Measurements from ENCODE around the gene MTERF1. TPM values are rescaled to one million over a fixed set of nuclear protein-coding genes. Genes with fewer than 3 reads are reported as not detected.

MTERF1 gene
- total and polyA plus RNA-seq, 9 of the 15 experiments (the other 6 are each of a cell fraction or from before 2014, with no cell fraction given): 15.7 to 49.2 (median 29.1) TPM

DNA sequence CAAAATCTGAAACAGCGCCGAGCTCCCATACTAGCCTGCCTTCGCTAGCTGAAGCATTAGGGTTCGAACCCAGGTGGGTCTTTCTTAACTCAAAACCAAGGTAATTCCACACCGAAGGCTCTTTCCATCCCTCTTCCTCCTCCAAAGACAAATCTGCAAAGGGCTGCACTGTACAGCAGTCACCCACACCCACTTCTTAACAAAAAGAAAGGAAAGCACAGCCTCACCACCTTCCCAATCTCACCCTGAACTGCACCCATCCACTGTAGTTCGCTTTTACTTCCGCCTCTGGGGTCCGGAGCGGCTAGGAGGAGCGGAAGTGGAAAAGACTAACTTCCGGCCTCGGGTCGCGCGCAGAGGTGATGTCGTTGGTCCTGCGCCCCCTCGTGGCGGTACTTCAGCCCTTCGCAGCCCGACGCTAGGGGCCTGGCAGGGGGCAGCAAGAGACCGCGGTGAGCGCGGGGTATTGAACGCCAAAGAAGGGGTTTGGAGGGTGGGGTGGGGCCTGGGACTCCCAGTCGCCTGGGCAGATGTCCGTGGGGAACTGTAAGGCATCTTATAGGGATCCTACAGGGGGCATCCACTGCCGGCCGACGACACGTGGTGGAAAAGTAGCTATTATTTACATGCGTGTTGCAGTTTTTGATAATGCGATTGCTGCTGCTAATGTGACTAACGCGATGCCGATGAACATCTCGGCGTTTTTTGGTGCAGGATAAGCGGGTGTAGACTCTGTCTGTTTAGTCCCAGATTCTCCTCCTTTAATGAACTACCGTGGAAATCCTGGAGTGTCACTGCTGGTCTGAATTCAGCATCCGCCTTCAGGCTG, at the start of gene MTERF1 (continued):
- TF ChIP-seq ZNF239 (CRISPR knock-in tag; IDR thresholded peaks at IDR 0.05): peak; percentile 60
- peak; percentile 97 for TF ChIP-seq ETV1 (tag; conservative IDR thresholded peaks at IDR 0.05; ENCODE audit: low read depth)
- no peak; the same call in 1 of the 2 replicates for TF ChIP-seq CHD2 (IDR thresholded peaks at IDR 0.05; ENCODE audit: low read depth, low read length)
- peak; percentile 25 to 27; a peak in 2 of 4 replicates for TF ChIP-seq NRF1 (conservative IDR thresholded peaks at IDR 0.05 in 1 of 2, IDR thresholded peaks at IDR 0.05 in 1 of 2)
- no peak for TF ChIP-seq ZNF140 (CRISPR knock-in tag; IDR thresholded peaks at IDR 0.05)
- TF ChIP-seq, protein P1, sequence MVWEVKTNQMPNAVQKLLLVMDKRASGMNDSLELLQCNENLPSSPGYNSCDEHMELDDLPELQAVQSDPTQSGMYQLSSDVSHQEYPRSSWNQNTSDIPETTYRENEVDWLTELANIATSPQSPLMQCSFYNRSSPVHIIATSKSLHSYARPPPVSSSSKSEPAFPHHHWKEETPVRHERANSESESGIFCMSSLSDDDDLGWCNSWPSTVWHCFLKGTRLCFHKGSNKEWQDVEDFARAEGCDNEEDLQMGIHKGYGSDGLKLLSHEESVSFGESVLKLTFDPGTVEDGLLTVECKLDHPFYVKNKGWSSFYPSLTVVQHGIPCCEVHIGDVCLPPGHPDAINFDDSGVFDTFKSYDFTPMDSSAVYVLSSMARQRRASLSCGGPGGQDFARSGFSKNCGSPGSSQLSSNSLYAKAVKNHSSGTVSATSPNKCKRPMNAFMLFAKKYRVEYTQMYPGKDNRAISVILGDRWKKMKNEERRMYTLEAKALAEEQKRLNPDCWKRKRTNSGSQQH (CRISPR knock-in tag; IDR thresholded peaks at IDR 0.05): peak; percentile 88
- no peak for TF ChIP-seq HDGF (IDR thresholded peaks at IDR 0.05)
- TF ChIP-seq ZNF77 (CRISPR knock-in tag; IDR thresholded peaks at IDR 0.05): no peak
- TF ChIP-seq JUND (IDR thresholded peaks at IDR 0.05; ENCODE audit: borderline replicate concordance, low read depth, low read length): peak; percentile 71
- no peak; the same call in 2 of the 3 replicates for TF ChIP-seq JUND (tag; IDR thresholded peaks at IDR 0.05; ENCODE audit: borderline replicate concordance, low read depth, low read length)
- TF ChIP-seq ZKSCAN8 (CRISPR knock-in tag; IDR thresholded peaks at IDR 0.05): no peak
- TF ChIP-seq, protein P2, sequence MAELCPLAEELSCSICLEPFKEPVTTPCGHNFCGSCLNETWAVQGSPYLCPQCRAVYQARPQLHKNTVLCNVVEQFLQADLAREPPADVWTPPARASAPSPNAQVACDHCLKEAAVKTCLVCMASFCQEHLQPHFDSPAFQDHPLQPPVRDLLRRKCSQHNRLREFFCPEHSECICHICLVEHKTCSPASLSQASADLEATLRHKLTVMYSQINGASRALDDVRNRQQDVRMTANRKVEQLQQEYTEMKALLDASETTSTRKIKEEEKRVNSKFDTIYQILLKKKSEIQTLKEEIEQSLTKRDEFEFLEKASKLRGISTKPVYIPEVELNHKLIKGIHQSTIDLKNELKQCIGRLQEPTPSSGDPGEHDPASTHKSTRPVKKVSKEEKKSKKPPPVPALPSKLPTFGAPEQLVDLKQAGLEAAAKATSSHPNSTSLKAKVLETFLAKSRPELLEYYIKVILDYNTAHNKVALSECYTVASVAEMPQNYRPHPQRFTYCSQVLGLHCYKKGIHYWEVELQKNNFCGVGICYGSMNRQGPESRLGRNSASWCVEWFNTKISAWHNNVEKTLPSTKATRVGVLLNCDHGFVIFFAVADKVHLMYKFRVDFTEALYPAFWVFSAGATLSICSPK (IDR thresholded peaks at IDR 0.05; ENCODE audit: borderline replicate concordance): no peak
- no peak for TF ChIP-seq HDAC6 (IDR thresholded peaks at IDR 0.05; ENCODE audit: low read depth, low read length)
- TF ChIP-seq, protein P3, sequence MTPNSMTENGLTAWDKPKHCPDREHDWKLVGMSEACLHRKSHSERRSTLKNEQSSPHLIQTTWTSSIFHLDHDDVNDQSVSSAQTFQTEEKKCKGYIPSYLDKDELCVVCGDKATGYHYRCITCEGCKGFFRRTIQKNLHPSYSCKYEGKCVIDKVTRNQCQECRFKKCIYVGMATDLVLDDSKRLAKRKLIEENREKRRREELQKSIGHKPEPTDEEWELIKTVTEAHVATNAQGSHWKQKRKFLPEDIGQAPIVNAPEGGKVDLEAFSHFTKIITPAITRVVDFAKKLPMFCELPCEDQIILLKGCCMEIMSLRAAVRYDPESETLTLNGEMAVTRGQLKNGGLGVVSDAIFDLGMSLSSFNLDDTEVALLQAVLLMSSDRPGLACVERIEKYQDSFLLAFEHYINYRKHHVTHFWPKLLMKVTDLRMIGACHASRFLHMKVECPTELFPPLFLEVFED (CRISPR knock-in tag; conservative IDR thresholded peaks at IDR 0.05): peak; percentile 93
- TF ChIP-seq, protein P4, sequence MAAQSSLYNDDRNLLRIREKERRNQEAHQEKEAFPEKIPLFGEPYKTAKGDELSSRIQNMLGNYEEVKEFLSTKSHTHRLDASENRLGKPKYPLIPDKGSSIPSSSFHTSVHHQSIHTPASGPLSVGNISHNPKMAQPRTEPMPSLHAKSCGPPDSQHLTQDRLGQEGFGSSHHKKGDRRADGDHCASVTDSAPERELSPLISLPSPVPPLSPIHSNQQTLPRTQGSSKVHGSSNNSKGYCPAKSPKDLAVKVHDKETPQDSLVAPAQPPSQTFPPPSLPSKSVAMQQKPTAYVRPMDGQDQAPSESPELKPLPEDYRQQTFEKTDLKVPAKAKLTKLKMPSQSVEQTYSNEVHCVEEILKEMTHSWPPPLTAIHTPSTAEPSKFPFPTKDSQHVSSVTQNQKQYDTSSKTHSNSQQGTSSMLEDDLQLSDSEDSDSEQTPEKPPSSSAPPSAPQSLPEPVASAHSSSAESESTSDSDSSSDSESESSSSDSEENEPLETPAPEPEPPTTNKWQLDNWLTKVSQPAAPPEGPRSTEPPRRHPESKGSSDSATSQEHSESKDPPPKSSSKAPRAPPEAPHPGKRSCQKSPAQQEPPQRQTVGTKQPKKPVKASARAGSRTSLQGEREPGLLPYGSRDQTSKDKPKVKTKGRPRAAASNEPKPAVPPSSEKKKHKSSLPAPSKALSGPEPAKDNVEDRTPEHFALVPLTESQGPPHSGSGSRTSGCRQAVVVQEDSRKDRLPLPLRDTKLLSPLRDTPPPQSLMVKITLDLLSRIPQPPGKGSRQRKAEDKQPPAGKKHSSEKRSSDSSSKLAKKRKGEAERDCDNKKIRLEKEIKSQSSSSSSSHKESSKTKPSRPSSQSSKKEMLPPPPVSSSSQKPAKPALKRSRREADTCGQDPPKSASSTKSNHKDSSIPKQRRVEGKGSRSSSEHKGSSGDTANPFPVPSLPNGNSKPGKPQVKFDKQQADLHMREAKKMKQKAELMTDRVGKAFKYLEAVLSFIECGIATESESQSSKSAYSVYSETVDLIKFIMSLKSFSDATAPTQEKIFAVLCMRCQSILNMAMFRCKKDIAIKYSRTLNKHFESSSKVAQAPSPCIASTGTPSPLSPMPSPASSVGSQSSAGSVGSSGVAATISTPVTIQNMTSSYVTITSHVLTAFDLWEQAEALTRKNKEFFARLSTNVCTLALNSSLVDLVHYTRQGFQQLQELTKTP (IDR thresholded peaks at IDR 0.05; ENCODE audit: low read depth in 1 of 2, partially characterized antibody in 2 of 2): peak in 1 of 2 experiments; percentile 45
- TF ChIP-seq PHTF2 (CRISPR knock-in tag; IDR thresholded peaks at IDR 0.05): no peak
- TF ChIP-seq, protein P5, sequence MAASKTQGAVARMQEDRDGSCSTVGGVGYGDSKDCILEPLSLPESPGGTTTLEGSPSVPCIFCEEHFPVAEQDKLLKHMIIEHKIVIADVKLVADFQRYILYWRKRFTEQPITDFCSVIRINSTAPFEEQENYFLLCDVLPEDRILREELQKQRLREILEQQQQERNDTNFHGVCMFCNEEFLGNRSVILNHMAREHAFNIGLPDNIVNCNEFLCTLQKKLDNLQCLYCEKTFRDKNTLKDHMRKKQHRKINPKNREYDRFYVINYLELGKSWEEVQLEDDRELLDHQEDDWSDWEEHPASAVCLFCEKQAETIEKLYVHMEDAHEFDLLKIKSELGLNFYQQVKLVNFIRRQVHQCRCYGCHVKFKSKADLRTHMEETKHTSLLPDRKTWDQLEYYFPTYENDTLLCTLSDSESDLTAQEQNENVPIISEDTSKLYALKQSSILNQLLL (CRISPR knock-in tag; IDR thresholded peaks at IDR 0.05; ENCODE audit: borderline replicate concordance): no peak

Measured in K562 (cell line).